IPS-NIHi11 (cell line): ENCODE data around the gene ALG1.
"Not testable (repeated sequence)": the region's sequence is repeated elsewhere in the genome, so short reads cannot be mapped to it uniquely, and the experiment has no call there.

ENCODE experiments used
- DNase-seq: peaks from one replicate; pipeline ENCODE4 v3.0.0; 2012; ENCODE audit warnings: mixed read lengths, low spot score

ALG1 gene

GRCh38 chr16:5073771-5074170, 2.1 kb downstream of the ALG1 start:
- DNase-seq = not testable (repeated sequence)

GRCh38 chr16:5075637-5076036, 4.0 kb downstream of the ALG1 start:
- DNase-seq = no peak

- no peak for DNase-seq
Measured at GRCh38 chr16:5077304-5077703, 5.7 kb downstream of the ALG1 start.

GRCh38 chr16:5078626-5079025, 7.0 kb downstream of the ALG1 start:
- no peak for DNase-seq

- DNase-seq = not testable (repeated sequence)
Measured at GRCh38 chr16:5080461-5080860, 8.8 kb downstream of the ALG1 start.

GRCh38 chr16:5080996-5081395, 9.4 kb downstream of the ALG1 start:
- not testable (repeated sequence) for DNase-seq

- DNase-seq = not testable (repeated sequence)
Measured at GRCh38 chr16:5083646-5084045, 12.0 kb downstream of the ALG1 start.

GRCh38 chr16:5084099-5084731, 12.6 kb downstream of the ALG1 start:
- not testable (repeated sequence) for DNase-seq

- DNase-seq = peak; percentile 56
Measured at GRCh38 chr16:5084802-5085201, 13.2 kb downstream of the ALG1 start.

- not testable (repeated sequence) for DNase-seq
Measured at GRCh38 chr16:5085716-5086115, 14.1 kb downstream of the ALG1 start.

GRCh38 chr16:5088086-5088790, 16.6 kb downstream of the ALG1 start:
- DNase-seq = not testable (repeated sequence)

- not testable (repeated sequence) for DNase-seq
Measured at GRCh38 chr16:5088936-5089335, 17.3 kb downstream of the ALG1 start.

GRCh38 chr16:5089911-5090555, 18.4 kb downstream of the ALG1 start:
- not testable (repeated sequence) for DNase-seq

- DNase-seq = not testable (repeated sequence)
Measured at GRCh38 chr16:5090592-5090991, 18.9 kb downstream of the ALG1 start.

GRCh38 chr16:5093081-5093480, 21.4 kb downstream of the ALG1 start:
- not testable (repeated sequence) for DNase-seq

GRCh38 chr16:5093746-5094145, 22.1 kb downstream of the ALG1 start:
- DNase-seq = not testable (repeated sequence)

GRCh38 chr16:5095145-5095830, 23.6 kb downstream of the ALG1 start:
- not testable (repeated sequence) for DNase-seq

- DNase-seq = not testable (repeated sequence)
Measured at GRCh38 chr16:5096437-5097060, 24.9 kb downstream of the ALG1 start.

GRCh38 chr16:5097061-5097469, 25.4 kb downstream of the ALG1 start:
- DNase-seq = peak; percentile 12

- peak; percentile 91 for DNase-seq
Measured at GRCh38 chr16:5097470-5098220, 26.0 kb downstream of the ALG1 start, which contains the start of gene EEF2KMT. EEF2KMT (minus strand) TSS chr16:5097795; CDS start chr16:5097739, 56 bp downstream.
